SK-N-MC (cell line): ENCODE results near the gene CALML3.

Experiments
- EZH2 ChIP-seq: fragments of 200-600 bp; sonication (generic); IDR thresholded peaks from one replicate; pipeline ENCODE4 v1.6.1; 2017; ENCODE audit warnings: antibody characterized with exemption
- FOXP2 ChIP-seq: optimal IDR thresholded peaks from 2 replicates; pipeline ENCODE3; 2011; ENCODE audit warnings: mild to moderate bottlenecking, moderate library complexity; ENCODE audit not compliant: insufficient read depth; ENCODE audit errors: extremely low read length, control extremely low read depth
- POLR2AphosphoS5 ChIP-seq: IDR thresholded peaks from 2 replicates; pipeline ENCODE4 v1.6.1; 2012; ENCODE audit warnings: mild to moderate bottlenecking, low read depth, low read length, borderline replicate concordance

GRCh38 chr10:5532307-5532605, 7.5 kb downstream of the CALML3 start:
- TF ChIP-seq POLR2AphosphoS5 (no peak), EZH2 (no peak), FOXP2 (no peak)
